Stimulated activated CD8-positive, alpha-beta memory T cell treated with anti-CD3 and anti-CD28 coated beads, Interleukin-15, amount 100 ng/mL, for 1 hour (primary cell): ENCODE data around the gene ACSF3.

Experiments used
- DNase-seq: peaks from one replicate; pipeline ENCODE4 v3.0.0-alpha.2; 2020; ENCODE audit warnings: low read depth

ACSF3 gene

DNA sequence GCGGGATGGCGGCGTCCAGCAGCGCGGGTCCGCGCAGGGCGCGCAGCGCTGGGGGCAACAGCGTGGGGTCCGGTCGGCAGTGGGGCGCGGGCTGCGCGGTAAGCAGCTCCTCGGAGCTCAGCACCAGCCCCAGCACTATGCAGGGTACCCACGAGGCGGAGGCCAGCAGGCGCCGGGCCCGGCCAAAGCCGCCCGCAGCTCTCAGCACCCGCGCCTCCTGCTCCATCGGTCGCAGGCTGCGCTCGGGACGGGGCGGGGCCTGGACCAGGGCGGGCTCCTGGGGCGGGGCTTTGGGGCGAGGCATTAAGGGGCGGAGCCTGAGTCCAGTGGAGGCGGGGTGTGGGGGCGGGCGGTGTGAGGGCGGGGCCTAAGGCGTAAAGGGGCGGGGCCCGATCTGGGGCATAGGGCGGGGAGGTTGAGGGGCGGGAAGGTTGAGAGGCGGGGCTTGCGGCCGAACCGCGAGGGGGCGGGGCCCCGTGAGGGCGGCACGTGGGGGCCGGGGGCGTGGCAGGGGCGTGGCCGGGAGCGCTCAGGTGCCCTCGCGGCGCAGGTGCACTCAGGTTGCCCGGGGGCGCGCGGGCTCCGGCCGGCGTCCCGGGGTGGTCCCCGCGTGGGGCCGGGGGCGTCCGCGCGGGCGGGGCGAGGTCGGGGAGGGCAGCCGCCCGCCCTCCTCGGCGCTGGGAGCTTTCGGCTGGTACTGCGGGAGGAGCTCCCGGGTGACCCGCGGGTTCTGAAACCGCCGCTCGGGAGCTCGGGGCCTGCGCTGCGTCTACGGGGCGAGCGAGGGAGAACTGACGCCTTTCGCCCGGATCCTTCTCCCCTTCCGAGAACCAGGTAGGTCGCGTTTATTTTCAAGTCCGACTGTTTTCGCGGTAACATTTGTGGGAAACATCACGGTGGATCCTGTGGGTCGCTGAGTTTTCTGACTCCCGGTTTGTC, 108.1 kb downstream of the ACSF3 start:
- peak; percentile 49 for DNase-seq

DNA sequence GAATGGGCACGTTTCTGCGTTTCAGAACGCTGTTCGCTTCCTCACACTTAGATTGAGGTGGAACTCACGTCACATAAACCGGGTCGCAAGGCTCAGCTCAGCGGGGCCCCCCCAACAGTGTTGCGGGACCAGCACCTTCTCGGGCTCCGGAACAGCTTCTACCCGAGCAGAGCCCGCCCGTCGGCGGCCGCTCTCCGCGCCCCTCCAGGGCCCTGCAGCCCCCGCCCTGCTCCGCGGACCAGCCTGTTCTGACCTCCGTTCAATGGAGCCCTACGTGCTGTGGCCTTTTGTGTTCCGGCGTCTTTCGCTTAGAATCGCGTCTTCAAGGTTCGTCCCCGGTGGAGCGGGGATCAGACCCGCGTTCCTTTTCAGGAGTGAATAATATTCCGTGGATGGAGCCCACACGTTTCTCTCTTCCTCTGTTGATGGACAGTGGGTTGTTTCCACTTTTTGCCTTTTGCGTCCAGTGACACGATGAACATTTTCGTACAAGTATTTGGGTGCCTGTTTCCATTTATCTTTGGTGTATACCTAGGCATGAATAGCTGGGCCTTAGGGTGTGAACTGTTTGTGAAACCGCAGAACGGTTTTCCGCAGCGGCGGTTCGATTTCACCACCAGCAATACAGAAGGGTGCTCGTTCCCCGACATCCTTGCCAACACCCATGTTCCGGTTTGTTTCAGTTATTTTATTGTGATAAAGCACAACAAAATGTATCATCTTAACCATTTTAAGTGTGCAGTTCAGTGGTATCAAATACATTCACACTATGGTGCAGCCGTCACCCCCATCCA, 109.0 kb downstream of the ACSF3 start:
- no peak for DNase-seq
